Endodermal cell (in vitro differentiated cells): ENCODE results near the gene CLEC4G. TPM values are rescaled to one million over a fixed set of nuclear protein-coding genes. Genes with fewer than 3 reads are reported as not detected.

Source experiments
- DNase-seq: peaks from one replicate; pipeline ENCODE4 v3.0.0-alpha.2; 2017
- H3K27ac ChIP-seq: 2 replicates; pipeline ENCODE4 v1.5.1; 2013; ENCODE audit warnings: mild to moderate bottlenecking, low read depth, low read length, moderate library complexity
- H3K27me3 ChIP-seq: 2 replicates; pipeline ENCODE4 v1.6.1; 2013; ENCODE audit warnings: mild to moderate bottlenecking, low read length, moderate library complexity; ENCODE audit not compliant: insufficient read depth, control insufficient read depth, poor library complexity, severe bottlenecking
- H3K36me3 ChIP-seq: 2 replicates; pipeline ENCODE4 v1.7.0; 2013; ENCODE audit warnings: mild to moderate bottlenecking, low read length, moderate library complexity; ENCODE audit not compliant: control insufficient read depth, insufficient read depth
- H3K4me1 ChIP-seq: one replicate; pipeline ENCODE4 v1.7.0; 2013; ENCODE audit warnings: low read length; ENCODE audit not compliant: control insufficient read depth, insufficient read depth
- H3K4me3 ChIP-seq: 2 replicates; pipeline ENCODE4 v1.5.1; 2013; ENCODE audit warnings: mild to moderate bottlenecking, low read length, moderate library complexity
- H3K9ac ChIP-seq: 2 replicates; pipeline ENCODE4 v1.6.1; 2013; ENCODE audit warnings: mild to moderate bottlenecking, low read length, moderate library complexity; ENCODE audit not compliant: poor library complexity, severe bottlenecking; ENCODE audit errors: extremely low read depth
- H3K9me3 ChIP-seq: 2 replicates; pipeline ENCODE4 v1.6.1; 2013; ENCODE audit warnings: mild to moderate bottlenecking, low read length, moderate library complexity; ENCODE audit not compliant: control insufficient read depth
- H3K27ac Mint-ChIP-seq: 2 replicates; pipeline ENCODE4 v1.8.0; 2020; ENCODE audit warnings: mixed read lengths
- H3K27me3 Mint-ChIP-seq: 2 replicates; pipeline ENCODE4 v1.8.0; 2021; ENCODE audit warnings: mild to moderate bottlenecking, mixed read lengths; ENCODE audit not compliant: insufficient read depth
- H3K36me3 Mint-ChIP-seq: 2 replicates; pipeline ENCODE4 v1.8.0; 2020; ENCODE audit warnings: low read depth, mixed read lengths
- H3K4me1 Mint-ChIP-seq: 2 replicates; pipeline ENCODE4 v1.8.0; 2020; ENCODE audit warnings: mixed read lengths
- H3K4me3 Mint-ChIP-seq: 2 replicates; pipeline ENCODE4 v1.8.0; 2020; ENCODE audit warnings: mild to moderate bottlenecking, moderate library complexity, mixed read lengths
- H3K9me3 Mint-ChIP-seq: 2 replicates; pipeline ENCODE4 v1.8.0; 2020; ENCODE audit warnings: mild to moderate bottlenecking, mixed read lengths
- WGBS, 2 experiments: methylation state at CpG; one replicate each; pipeline versions ENCODE4 v1.1.5 to v1.1.7; 2013; ENCODE audit warnings: missing lambda C conversion rate in 2 of 2, mixed read lengths in 1 of 2; ENCODE audit not compliant: insufficient coverage in 1 of 2, insufficient read length in 1 of 2; 5-methylcytosine and 5-hydroxymethylcytosine counted together
- total RNA-seq, 2 donors: library from RNA; stranded (reverse); fragmentation: NEBNext Ultra II Directional in 1 of 2; extraction: Animal tissue kit (Norgen Biotek cat#: 25700) in 1 of 2; gene quantifications; 2 replicates in 1 of 2; 3 replicates in 1 of 2; pipeline ENCODE4 v1.2.1, GENCODE V29; 2021
- TF ChIP-seq, protein P1 (sequence below): fragments of 200-600 bp; sonication (generic); conservative IDR thresholded peaks from 2 replicates; pipeline ENCODE4 v1.5.0; 2021; ENCODE audit warnings: antibody characterized with exemption, mild to moderate bottlenecking

CLEC4G gene
- total RNA-seq, 2 donors from 2014 or later, result not detected

DNA sequence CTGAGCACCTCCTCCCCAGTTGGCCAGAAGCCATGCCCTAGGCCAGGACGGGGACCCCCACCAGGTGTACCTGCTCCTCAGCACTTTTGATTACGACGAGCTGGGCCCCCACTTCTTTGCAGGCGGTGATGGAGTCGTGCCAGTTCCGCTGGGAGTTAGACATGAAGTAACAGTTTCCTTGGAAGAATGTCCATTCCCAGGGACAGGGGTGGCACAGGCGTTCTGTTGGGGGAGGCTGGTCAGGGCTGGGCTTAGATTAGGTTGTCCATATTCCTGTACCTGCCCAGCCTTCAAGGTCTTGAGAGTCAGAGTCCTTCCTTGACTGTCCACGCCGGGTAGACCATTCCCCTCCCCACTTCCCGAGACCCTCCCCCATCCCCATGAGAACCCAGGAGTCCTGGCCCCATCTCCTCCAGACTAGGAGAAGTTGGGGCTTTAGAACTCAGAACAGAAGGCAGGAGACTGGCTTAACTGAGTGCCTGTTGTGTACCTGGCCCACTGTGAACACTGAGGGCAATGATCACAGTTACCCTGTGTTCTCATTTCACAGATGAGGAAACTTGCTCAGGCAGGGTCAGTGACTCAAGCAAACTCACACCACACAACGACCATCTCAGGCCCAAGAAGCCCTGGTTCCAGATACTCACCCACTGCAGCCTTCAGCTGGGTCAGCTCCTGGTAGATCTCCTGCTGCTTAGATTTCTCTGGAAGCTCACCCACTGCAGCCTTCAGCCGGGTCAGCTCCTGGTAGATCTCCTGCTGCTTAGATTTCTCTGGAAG, 13.2 kb upstream of the CLEC4G start:
- Histone ChIP-seq H3K9me3 (no peaks in the 10 kb centered on the region), H3K27me3 (peaks cover 10% of the 10 kb centered on the region), H3K27ac (no peak overlapping the region), H3K4me3 (no peak overlapping the region), H3K36me3 (no peaks in the 10 kb centered on the region), H3K9ac (no peak overlapping the region), H3K4me1 (no peaks in the 10 kb centered on the region)
- Mint-ChIP-seq H3K4me3 (no peak overlapping the region), H3K27me3 (peaks cover 35% of the 10 kb centered on the region), H3K4me1 (no peaks in the 10 kb centered on the region), H3K27ac (no peak overlapping the region), H3K9me3 (peaks cover 5% of the 10 kb centered on the region), H3K36me3 (no peaks in the 10 kb centered on the region)
- TF ChIP-seq, protein P1, sequence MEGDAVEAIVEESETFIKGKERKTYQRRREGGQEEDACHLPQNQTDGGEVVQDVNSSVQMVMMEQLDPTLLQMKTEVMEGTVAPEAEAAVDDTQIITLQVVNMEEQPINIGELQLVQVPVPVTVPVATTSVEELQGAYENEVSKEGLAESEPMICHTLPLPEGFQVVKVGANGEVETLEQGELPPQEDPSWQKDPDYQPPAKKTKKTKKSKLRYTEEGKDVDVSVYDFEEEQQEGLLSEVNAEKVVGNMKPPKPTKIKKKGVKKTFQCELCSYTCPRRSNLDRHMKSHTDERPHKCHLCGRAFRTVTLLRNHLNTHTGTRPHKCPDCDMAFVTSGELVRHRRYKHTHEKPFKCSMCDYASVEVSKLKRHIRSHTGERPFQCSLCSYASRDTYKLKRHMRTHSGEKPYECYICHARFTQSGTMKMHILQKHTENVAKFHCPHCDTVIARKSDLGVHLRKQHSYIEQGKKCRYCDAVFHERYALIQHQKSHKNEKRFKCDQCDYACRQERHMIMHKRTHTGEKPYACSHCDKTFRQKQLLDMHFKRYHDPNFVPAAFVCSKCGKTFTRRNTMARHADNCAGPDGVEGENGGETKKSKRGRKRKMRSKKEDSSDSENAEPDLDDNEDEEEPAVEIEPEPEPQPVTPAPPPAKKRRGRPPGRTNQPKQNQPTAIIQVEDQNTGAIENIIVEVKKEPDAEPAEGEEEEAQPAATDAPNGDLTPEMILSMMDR, result no peak
- no peak for DNase-seq
- 70 to 85% methylated on average over 6 to 11 of the region's 12 CpGs for WGBS, 2 experiments

DNA sequence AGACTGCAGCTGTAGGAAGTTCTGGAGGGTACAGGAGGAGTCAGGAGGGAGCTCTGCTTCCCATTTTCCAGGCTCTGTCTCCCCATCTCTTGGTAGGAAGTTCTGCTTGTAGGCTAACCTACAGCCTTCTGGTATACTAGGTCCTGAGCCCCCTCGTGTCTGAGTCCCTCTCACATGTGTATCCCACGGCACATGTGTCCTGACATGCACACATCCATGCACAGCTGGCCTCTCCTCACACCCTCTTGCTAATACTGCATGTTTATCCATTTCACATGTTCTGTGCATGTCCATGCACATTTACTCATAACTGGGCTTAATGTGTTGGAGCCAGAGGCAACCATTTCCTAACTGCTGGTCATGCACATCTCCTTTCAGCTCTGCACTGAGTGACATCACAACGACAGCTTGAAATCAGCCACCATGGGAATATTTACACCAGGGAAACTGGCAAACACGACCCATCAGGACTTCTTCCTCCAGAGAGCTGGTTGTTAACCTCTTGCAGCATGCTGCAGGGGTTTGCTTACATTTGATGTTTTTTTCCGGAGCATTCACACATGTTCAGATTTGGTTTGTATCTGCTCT, 12.4 kb upstream of the CLEC4G start:
- Mint-ChIP-seq H3K36me3 (no peaks in the 10 kb centered on the region), H3K27ac (no peak overlapping the region), H3K4me1 (no peaks in the 10 kb centered on the region), H3K4me3 (no peak overlapping the region), H3K9me3 (peaks cover 4% of the 10 kb centered on the region), H3K27me3 (peaks cover 39% of the 10 kb centered on the region)
- TF ChIP-seq, protein P1, result no peak
- Histone ChIP-seq H3K9me3 (no peaks in the 10 kb centered on the region), H3K4me3 (no peak overlapping the region), H3K27me3 (peaks cover 10% of the 10 kb centered on the region), H3K4me1 (no peaks in the 10 kb centered on the region), H3K27ac (no peak overlapping the region), H3K9ac (no peak overlapping the region), H3K36me3 (no peaks in the 10 kb centered on the region)
- DNase-seq, result no peak
- WGBS, 2 experiments, result 62 to 80% methylated on average over 4 to 5 of the region's 5 CpGs

GRCh38 chr19:7743425-7743841, 11.5 kb upstream of the CLEC4G start:
- no peaks in the 10 kb centered on the region for H3K36me3 Mint-ChIP-seq
- TF ChIP-seq, protein P1, result no peak
- no peak overlapping the region for H3K4me3 Mint-ChIP-seq
- peaks cover 10% of the 10 kb centered on the region for H3K27me3 ChIP-seq
- DNase-seq, result no peak
- no peaks in the 10 kb centered on the region for H3K4me1 Mint-ChIP-seq
- H3K4me3 ChIP-seq, result no peak overlapping the region
- H3K9me3 ChIP-seq, result no peaks in the 10 kb centered on the region
- H3K9ac ChIP-seq, result no peak overlapping the region
- no peak overlapping the region for H3K27ac ChIP-seq
- WGBS, 2 experiments, result 56 to 64% methylated on average over 2 of the region's 2 CpGs
- H3K9me3 Mint-ChIP-seq, result peaks cover 4% of the 10 kb centered on the region
- no peaks in the 10 kb centered on the region for H3K36me3 ChIP-seq
- no peaks in the 10 kb centered on the region for H3K4me1 ChIP-seq
- no peak overlapping the region for H3K27ac Mint-ChIP-seq
- H3K27me3 Mint-ChIP-seq, result peaks cover 42% of the 10 kb centered on the region
